Ishikawa (cell line): ENCODE results near the gene CLDN3.

Experiments used
- CREB1 ChIP-seq: IDR thresholded peaks from 2 replicates; pipeline ENCODE4 v1.6.1; 2012; ENCODE audit warnings: low read depth
- EGR1 ChIP-seq: IDR thresholded peaks from 2 replicates; pipeline ENCODE4 v1.6.1; 2012
- EP300 ChIP-seq: IDR thresholded peaks from 2 replicates; pipeline ENCODE4 v1.6.1; 2012; ENCODE audit warnings: borderline replicate concordance
- FOXM1 ChIP-seq: IDR thresholded peaks from 2 replicates; pipeline ENCODE4 v1.6.1; 2012; ENCODE audit warnings: low read depth, borderline replicate concordance
- RAD21 ChIP-seq: IDR thresholded peaks from 2 replicates; pipeline ENCODE4 v1.6.1; 2012; ENCODE audit warnings: low read depth
- TAF1 ChIP-seq: IDR thresholded peaks from 2 replicates; pipeline ENCODE4 v1.6.1; 2012; ENCODE audit warnings: low read depth, mild to moderate bottlenecking
- TCF12 ChIP-seq: IDR thresholded peaks from 2 replicates; pipeline ENCODE4 v1.6.1; 2012; ENCODE audit warnings: low read depth
- TEAD4 ChIP-seq: IDR thresholded peaks from 2 replicates; pipeline ENCODE4 v1.6.1; 2012
- YY1 ChIP-seq: IDR thresholded peaks from 2 replicates; pipeline ENCODE4 v1.6.1; 2012; ENCODE audit warnings: low read depth
- ZBTB7A ChIP-seq: IDR thresholded peaks from 2 replicates; pipeline ENCODE4 v1.6.1; 2012; ENCODE audit warnings: low read depth
- TF ChIP-seq, protein P1 (sequence below): IDR thresholded peaks from 2 replicates; pipeline ENCODE4 v1.6.1; 2012
- TF ChIP-seq, protein P2 (sequence below): IDR thresholded peaks from 2 replicates; pipeline ENCODE4 v1.6.1; 2012; ENCODE audit warnings: low read depth, mild to moderate bottlenecking
- TF ChIP-seq, protein P3 (sequence below): IDR thresholded peaks from 2 replicates; pipeline ENCODE4 v1.6.1; 2012

DNA sequence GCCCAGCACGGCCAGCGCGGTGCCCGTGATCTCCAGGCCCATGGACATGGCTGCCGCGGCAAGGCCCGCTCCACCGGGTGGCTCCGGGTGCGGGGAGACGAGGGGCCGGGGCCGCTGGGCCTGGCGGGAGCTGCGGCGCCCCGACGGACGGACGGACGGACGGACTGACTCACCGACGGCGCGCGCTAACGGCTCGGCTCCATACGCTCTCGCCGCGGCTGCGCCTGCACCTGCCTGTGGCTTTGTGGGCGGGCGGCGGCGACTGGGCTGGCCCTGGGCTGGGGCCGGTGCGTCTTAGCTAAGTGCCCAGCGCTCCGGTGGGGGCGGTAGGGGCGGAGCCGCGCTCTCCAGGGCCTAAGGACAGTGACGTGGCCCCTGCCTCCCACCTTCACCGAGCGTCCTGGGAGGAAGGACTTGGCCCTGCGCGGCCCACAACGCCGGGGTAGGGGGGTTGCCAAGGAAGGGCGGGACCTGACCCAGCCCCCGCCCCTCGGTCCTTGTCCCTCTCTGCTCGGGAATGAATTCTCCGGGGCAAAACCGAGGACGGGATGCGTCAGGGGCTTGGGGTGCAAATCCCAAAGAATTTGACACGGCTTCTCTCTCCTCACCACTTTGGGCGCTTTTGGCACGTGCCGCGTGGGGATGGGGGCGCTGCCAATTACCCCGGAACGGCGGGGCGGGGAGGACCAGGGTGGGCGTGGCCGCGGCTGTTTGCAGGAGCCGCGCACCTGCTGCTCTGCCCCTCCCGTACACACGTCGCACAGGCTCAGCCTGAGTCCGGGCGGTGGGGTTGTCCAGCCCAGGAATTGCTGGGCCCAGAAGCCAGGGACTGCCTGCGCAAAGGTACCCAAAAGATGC, at the start of gene CLDN3:
- TF ChIP-seq TAF1: peak; percentile 52; the same call in 1 of the 2 replicates
- TF ChIP-seq ZBTB7A: peak; percentile 85
- no peak for TF ChIP-seq FOXM1
- TF ChIP-seq, protein P1, sequence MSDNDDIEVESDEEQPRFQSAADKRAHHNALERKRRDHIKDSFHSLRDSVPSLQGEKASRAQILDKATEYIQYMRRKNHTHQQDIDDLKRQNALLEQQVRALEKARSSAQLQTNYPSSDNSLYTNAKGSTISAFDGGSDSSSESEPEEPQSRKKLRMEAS: peak; percentile 86
- TF ChIP-seq TEAD4: 0 out of 2 replicates have a peak, but pooled peaks have one; percentile 17
- TF ChIP-seq, protein P2, sequence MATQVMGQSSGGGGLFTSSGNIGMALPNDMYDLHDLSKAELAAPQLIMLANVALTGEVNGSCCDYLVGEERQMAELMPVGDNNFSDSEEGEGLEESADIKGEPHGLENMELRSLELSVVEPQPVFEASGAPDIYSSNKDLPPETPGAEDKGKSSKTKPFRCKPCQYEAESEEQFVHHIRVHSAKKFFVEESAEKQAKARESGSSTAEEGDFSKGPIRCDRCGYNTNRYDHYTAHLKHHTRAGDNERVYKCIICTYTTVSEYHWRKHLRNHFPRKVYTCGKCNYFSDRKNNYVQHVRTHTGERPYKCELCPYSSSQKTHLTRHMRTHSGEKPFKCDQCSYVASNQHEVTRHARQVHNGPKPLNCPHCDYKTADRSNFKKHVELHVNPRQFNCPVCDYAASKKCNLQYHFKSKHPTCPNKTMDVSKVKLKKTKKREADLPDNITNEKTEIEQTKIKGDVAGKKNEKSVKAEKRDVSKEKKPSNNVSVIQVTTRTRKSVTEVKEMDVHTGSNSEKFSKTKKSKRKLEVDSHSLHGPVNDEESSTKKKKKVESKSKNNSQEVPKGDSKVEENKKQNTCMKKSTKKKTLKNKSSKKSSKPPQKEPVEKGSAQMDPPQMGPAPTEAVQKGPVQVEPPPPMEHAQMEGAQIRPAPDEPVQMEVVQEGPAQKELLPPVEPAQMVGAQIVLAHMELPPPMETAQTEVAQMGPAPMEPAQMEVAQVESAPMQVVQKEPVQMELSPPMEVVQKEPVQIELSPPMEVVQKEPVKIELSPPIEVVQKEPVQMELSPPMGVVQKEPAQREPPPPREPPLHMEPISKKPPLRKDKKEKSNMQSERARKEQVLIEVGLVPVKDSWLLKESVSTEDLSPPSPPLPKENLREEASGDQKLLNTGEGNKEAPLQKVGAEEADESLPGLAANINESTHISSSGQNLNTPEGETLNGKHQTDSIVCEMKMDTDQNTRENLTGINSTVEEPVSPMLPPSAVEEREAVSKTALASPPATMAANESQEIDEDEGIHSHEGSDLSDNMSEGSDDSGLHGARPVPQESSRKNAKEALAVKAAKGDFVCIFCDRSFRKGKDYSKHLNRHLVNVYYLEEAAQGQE: no peak
- TF ChIP-seq, protein P3, sequence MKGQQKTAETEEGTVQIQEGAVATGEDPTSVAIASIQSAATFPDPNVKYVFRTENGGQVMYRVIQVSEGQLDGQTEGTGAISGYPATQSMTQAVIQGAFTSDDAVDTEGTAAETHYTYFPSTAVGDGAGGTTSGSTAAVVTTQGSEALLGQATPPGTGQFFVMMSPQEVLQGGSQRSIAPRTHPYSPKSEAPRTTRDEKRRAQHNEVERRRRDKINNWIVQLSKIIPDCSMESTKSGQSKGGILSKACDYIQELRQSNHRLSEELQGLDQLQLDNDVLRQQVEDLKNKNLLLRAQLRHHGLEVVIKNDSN: peak; percentile 74
- no peak for TF ChIP-seq CREB1
- no peak; the same call in 1 of the 2 replicates for TF ChIP-seq RAD21
- TF ChIP-seq EP300: 0 out of 2 replicates have a peak, but pooled peaks have one; percentile 29
- 0 out of 2 replicates have a peak, but pooled peaks have one; percentile 42 for TF ChIP-seq YY1
- peak; percentile 71; the same call in 1 of the 2 replicates for TF ChIP-seq EGR1
- peak; percentile 40 for TF ChIP-seq TCF12
